HCT116 (cell line): ENCODE data around the gene PTPN2. TPM values are rescaled to one million over a fixed set of nuclear protein-coding genes. Genes with fewer than 3 reads are reported as not detected.

Experiments
- ATAC-seq: fragments of 200-7000 bp; cut with Tn5 transposase; 2 replicates; pipeline ENCODE4 v1.9.1; 2020; ENCODE audit warnings: mild to moderate bottlenecking, moderate library complexity
- BruUV-seq: library from RNA; stranded (reverse); fragments of 400-500 nt; replicated peaks from 2 replicates; lab custom pipeline; 2021; lab: Mats Ljungman, UMichigan
- CTCF ChIA-PET: fragments of 300-600 bp; sonication (Branson Sonifier 250); formaldehyde crosslinking; loops from one replicate; lab custom pipeline; 2021; ENCODE audit warnings: antibody characterized with exemption; lab: Charles Lee
- POLR2A ChIA-PET: fragments of 300-600, 350-600 bp; sonication (Branson Sonifier 250); formaldehyde crosslinking; loops from one replicate; lab custom pipeline; 2021; ENCODE audit warnings: antibody characterized with exemption; lab: Charles Lee
- RAD21 ChIA-PET, 2 experiments: fragments of 300-600 bp; sonication (Branson Sonifier 250); formaldehyde crosslinking; loops; one replicate each; lab custom pipeline; 2023; ENCODE audit warnings: low total read pairs in 2 of 2; ENCODE audit not compliant: uncharacterized antibody in 2 of 2, unreplicated experiment in 2 of 2, low non-redundant PET in 1 of 2; lab: Charles Lee
- DNase-seq: peaks from one replicate; pipeline ENCODE4 v3.0.0-alpha.2; 2010; ENCODE audit warnings: low read depth, low spot score
- H2AFZ ChIP-seq: fragments of 200-600 bp; shearing (Covaris generic), sonication (generic); 2 replicates; pipeline ENCODE4 v1.6.1; 2017; ENCODE audit warnings: low read depth, mixed run types, mixed read lengths, antibody characterized with exemption, low read length; ENCODE audit not compliant: poor library complexity, severe bottlenecking
- H3K27ac ChIP-seq: 2 replicates; pipeline ENCODE4 v1.5.1; 2012; ENCODE audit warnings: low read depth, low read length
- H3K27me3 ChIP-seq: fragments of 200-600 bp; sonication (generic); 2 replicates; pipeline ENCODE4 v1.6.1; 2016; ENCODE audit warnings: mixed run types, low read length, mixed read lengths; ENCODE audit not compliant: insufficient read depth
- H3K36me3 ChIP-seq, 2 experiments: fragments of 200-500 bp in 1 of 2; fragments of 200-600 bp in 1 of 2; sonication (Bioruptor generic) in 1 of 2; sonication (generic) in 1 of 2; 2 replicates each; pipeline versions ENCODE4 v1.5.1 to v1.6.1; 2014 to 2016; ENCODE audit warnings: low read length in 2 of 2, inconsistent platforms in 1 of 2, mixed read lengths in 1 of 2, mixed run types in 1 of 2; ENCODE audit not compliant: insufficient read depth in 2 of 2, control insufficient read depth in 1 of 2
- H3K4me1 ChIP-seq, 2 experiments: fragments of 200-600 bp in 1 of 2; sonication (generic) in 1 of 2; 2 replicates each; pipeline versions ENCODE4 v1.5.1 to v1.6.1; 2012 to 2017; ENCODE audit warnings: low read length in 2 of 2, inconsistent platforms in 1 of 2, mild to moderate bottlenecking in 1 of 2, mixed read lengths in 1 of 2, mixed run types in 1 of 2, moderate library complexity in 1 of 2; ENCODE audit not compliant: insufficient read depth in 2 of 2, control insufficient read depth in 1 of 2
- H3K4me2 ChIP-seq: fragments of 200-600 bp; sonication (generic); 2 replicates; pipeline ENCODE4 v1.6.1; 2017; ENCODE audit warnings: mixed run types, low read length, mixed read lengths
- H3K4me3 ChIP-seq, 2 experiments: fragments of 200-600 bp in 1 of 2; sonication (generic) in 1 of 2; replicated peaks in 1 of 2; 2 replicates each; pipeline ENCODE4 v1.5.1; 2011 to 2016; ENCODE audit warnings: low read length in 2 of 2, control low read depth in 1 of 2, low read depth in 1 of 2, mild to moderate bottlenecking in 1 of 2, mixed read lengths in 1 of 2, mixed run types in 1 of 2
- H3K79me2 ChIP-seq: fragments of 200-600 bp; sonication (generic); 2 replicates; pipeline ENCODE4 v1.6.1; 2017; ENCODE audit warnings: mild to moderate bottlenecking, mixed run types, low read length, moderate library complexity, mixed read lengths; ENCODE audit not compliant: insufficient read depth
- H3K9ac ChIP-seq: fragments of 200-600 bp; sonication (generic); 2 replicates; pipeline ENCODE4 v1.6.1; 2016; ENCODE audit warnings: low read length, mixed read lengths
- H3K9me2 ChIP-seq: fragments of 200-600 bp; sonication (generic), shearing (Covaris generic); 2 replicates; pipeline ENCODE4 v1.6.1; 2017; ENCODE audit warnings: mixed run types, mild to moderate bottlenecking, moderate library complexity; ENCODE audit not compliant: insufficient read depth
- H3K9me3 ChIP-seq, 2 experiments: fragments of 200-500 bp in 1 of 2; fragments of 200-600 bp in 1 of 2; sonication (Bioruptor generic) in 1 of 2; sonication (generic) in 1 of 2; 2 replicates each; pipeline ENCODE4 v1.6.1; 2014 to 2017; ENCODE audit warnings: low read length in 2 of 2, mixed read lengths in 2 of 2, inconsistent platforms in 1 of 2, low read depth in 1 of 2, mild to moderate bottlenecking in 1 of 2, mixed run types in 1 of 2, moderate library complexity in 1 of 2; ENCODE audit not compliant: control insufficient read depth in 1 of 2, insufficient read depth in 1 of 2
- H4K20me1 ChIP-seq: fragments of 200-600 bp; sonication (generic), shearing (Covaris generic); 2 replicates; pipeline ENCODE4 v1.6.1; 2017; ENCODE audit warnings: mixed run types, mild to moderate bottlenecking, moderate library complexity; ENCODE audit not compliant: insufficient read depth
- CBX3 ChIP-seq: IDR thresholded peaks from 2 replicates; pipeline ENCODE4 v1.6.1; 2012; ENCODE audit warnings: low read depth
- ELF1 ChIP-seq: IDR thresholded peaks from 2 replicates; pipeline ENCODE4 v1.6.1; 2012; ENCODE audit warnings: low read depth, borderline replicate concordance
- EZH2 ChIP-seq: fragments of 200-600 bp; sonication (generic); IDR thresholded peaks from 2 replicates; pipeline ENCODE4 v1.6.1; 2017; ENCODE audit warnings: antibody characterized with exemption, mixed run types
- FOSL1 ChIP-seq: IDR thresholded peaks from 2 replicates; pipeline ENCODE4 v1.6.1; 2012; ENCODE audit warnings: low read depth
- JUND ChIP-seq: IDR thresholded peaks from 2 replicates; pipeline ENCODE4 v1.6.1; 2012
- MAX ChIP-seq: IDR thresholded peaks from 2 replicates; pipeline ENCODE4 v1.6.1; 2012
- POLR2A ChIP-seq: IDR thresholded peaks from 2 replicates; pipeline ENCODE4 v1.7.0; 2011; ENCODE audit warnings: borderline replicate concordance; ENCODE audit not compliant: insufficient read depth, insufficient read length; ENCODE audit errors: extremely low read depth
- POLR2AphosphoS5 ChIP-seq: IDR thresholded peaks from 2 replicates; pipeline ENCODE4 v1.6.1; 2011; ENCODE audit warnings: mild to moderate bottlenecking, low read depth, low read length, moderate library complexity
- RAD21 ChIP-seq: IDR thresholded peaks from 2 replicates; pipeline ENCODE4 v1.6.1; 2012; ENCODE audit warnings: low read depth, mild to moderate bottlenecking
- REST ChIP-seq: IDR thresholded peaks from 2 replicates; pipeline ENCODE4 v1.6.1; 2012; ENCODE audit warnings: low read depth
- SP1 ChIP-seq: IDR thresholded peaks from 2 replicates; pipeline ENCODE4 v1.6.1; 2012; ENCODE audit warnings: low read depth
- SRF ChIP-seq: IDR thresholded peaks from 2 replicates; pipeline ENCODE4 v1.6.1; 2012; ENCODE audit warnings: low read depth
- TCF7L2 ChIP-seq: IDR thresholded peaks from 2 replicates; pipeline ENCODE4 v1.7.0; 2011; ENCODE audit warnings: borderline replicate concordance, inconsistent platforms; ENCODE audit not compliant: insufficient read depth, insufficient read length; ENCODE audit errors: extremely low read depth
- YY1 ChIP-seq: IDR thresholded peaks from 2 replicates; pipeline ENCODE4 v1.6.1; 2011; ENCODE audit warnings: low read length, low read depth, moderate library complexity, mild to moderate bottlenecking; ENCODE audit not compliant: insufficient replicate concordance; ENCODE audit errors: extremely low read depth
- ZBTB33 ChIP-seq: IDR thresholded peaks from 2 replicates; pipeline ENCODE4 v1.6.1; 2011; ENCODE audit warnings: mild to moderate bottlenecking, low read length, moderate library complexity; ENCODE audit not compliant: insufficient replicate concordance; ENCODE audit errors: extremely low read depth
- ZFX ChIP-seq: fragments of 450-650 bp; IDR thresholded peaks from 2 replicates; pipeline ENCODE4 v1.6.1; 2017
- ZNF274 ChIP-seq: fragments of 200-500 bp; sonication (Bioruptor generic); IDR thresholded peaks from 2 replicates; pipeline ENCODE4 v1.6.1; 2014; ENCODE audit warnings: mild to moderate bottlenecking, low read depth, low read length, inconsistent platforms
- intact Hi-C: fragments of 100-400 bp; cut with micrococcal nuclease; formaldehyde crosslinking; loops from 2 replicates; pipeline ENCODE4 v1.10.0; 2022
- total RNA-seq: library from RNA; stranded (reverse); gene quantifications from one replicate; pipeline ENCODE4 v1.2.1, GENCODE V29; 2021; ENCODE audit not compliant: unreplicated experiment
- TF ChIP-seq, protein P1 (sequence below), 3 experiments: fragments of 200-600 bp in 1 of 3; sonication (generic) in 1 of 3; IDR thresholded peaks in 2 of 3; conservative IDR thresholded peaks in 1 of 3; 2 replicates each; pipeline ENCODE4 v1.5.1; 2012 to 2017; ENCODE audit warnings: low read depth in 2 of 3, low read length in 2 of 3, antibody characterized with exemption in 1 of 3, borderline replicate concordance in 1 of 3, control low read depth in 1 of 3, mild to moderate bottlenecking in 1 of 3, mixed read lengths in 1 of 3, mixed run types in 1 of 3, moderate library complexity in 1 of 3; ENCODE audit not compliant: insufficient read depth in 1 of 3
- TF ChIP-seq, protein P2 (sequence below): IDR thresholded peaks from 2 replicates; pipeline ENCODE4 v1.6.1; 2012

PTPN2 gene
- total RNA-seq, 1 experiment from 2014 or later: 50.3 TPM

GRCh38 chr18:12802538-12802937 lies 81.5 kb downstream of the PTPN2 start:
- CTCF ChIA-PET: no interaction called here
- Histone ChIP-seq H3K9me2 (no peaks in the 10 kb centered on the region), H3K4me2 (no peak overlapping the region), H2AFZ (no peak overlapping the region), H3K27me3 (no peaks in the 10 kb centered on the region), H3K4me3 (no peak overlapping the region), H3K79me2 (peaks cover 29% of the 10 kb centered on the region), H3K9ac (no peak overlapping the region), H3K4me1 (no peaks in the 10 kb centered on the region), H4K20me1 (no peaks in the 10 kb centered on the region), H3K27ac (no peak overlapping the region), H3K9me3 (no peaks in the 10 kb centered on the region), H3K36me3 (peaks cover 4 to 6% of the 10 kb centered on the region in 2 experiments; a peak in 3 of 4 replicates)
- DNase-seq (no peak), ATAC-seq (no peak)
- TF ChIP-seq, protein P1, sequence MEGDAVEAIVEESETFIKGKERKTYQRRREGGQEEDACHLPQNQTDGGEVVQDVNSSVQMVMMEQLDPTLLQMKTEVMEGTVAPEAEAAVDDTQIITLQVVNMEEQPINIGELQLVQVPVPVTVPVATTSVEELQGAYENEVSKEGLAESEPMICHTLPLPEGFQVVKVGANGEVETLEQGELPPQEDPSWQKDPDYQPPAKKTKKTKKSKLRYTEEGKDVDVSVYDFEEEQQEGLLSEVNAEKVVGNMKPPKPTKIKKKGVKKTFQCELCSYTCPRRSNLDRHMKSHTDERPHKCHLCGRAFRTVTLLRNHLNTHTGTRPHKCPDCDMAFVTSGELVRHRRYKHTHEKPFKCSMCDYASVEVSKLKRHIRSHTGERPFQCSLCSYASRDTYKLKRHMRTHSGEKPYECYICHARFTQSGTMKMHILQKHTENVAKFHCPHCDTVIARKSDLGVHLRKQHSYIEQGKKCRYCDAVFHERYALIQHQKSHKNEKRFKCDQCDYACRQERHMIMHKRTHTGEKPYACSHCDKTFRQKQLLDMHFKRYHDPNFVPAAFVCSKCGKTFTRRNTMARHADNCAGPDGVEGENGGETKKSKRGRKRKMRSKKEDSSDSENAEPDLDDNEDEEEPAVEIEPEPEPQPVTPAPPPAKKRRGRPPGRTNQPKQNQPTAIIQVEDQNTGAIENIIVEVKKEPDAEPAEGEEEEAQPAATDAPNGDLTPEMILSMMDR (IDR thresholded peaks at IDR 0.05 in 2 of 3, conservative IDR thresholded peaks at IDR 0.05 in 1 of 3; ENCODE audit: borderline replicate concordance in 1 of 3, insufficient read depth in 1 of 3, low read depth in 2 of 3, low read length in 2 of 3): no peak
- no peak for TF ChIP-seq SP1
- TF ChIP-seq EZH2: no peak
- no peak for TF ChIP-seq MAX
- no peak for TF ChIP-seq SRF
- no peak for TF ChIP-seq CBX3
- TF ChIP-seq POLR2A: no peak
- TF ChIP-seq, protein P2, sequence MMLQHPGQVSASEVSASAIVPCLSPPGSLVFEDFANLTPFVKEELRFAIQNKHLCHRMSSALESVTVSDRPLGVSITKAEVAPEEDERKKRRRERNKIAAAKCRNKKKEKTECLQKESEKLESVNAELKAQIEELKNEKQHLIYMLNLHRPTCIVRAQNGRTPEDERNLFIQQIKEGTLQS: no peak
- TF ChIP-seq RAD21: no peak
- no peak for TF ChIP-seq ZBTB33
- TF ChIP-seq ZNF274: no peak
- no peak for TF ChIP-seq POLR2AphosphoS5
- TF ChIP-seq YY1: no peak
- TF ChIP-seq FOSL1: no peak
- no peak for TF ChIP-seq JUND
- TF ChIP-seq TCF7L2: no peak
- no peak for TF ChIP-seq REST
- TF ChIP-seq ZFX: no peak
- no peak for TF ChIP-seq ELF1
- POLR2A ChIA-PET: no interaction called here
- BruUV-seq: no TSS peak
- intact Hi-C loops: loop anchor here (5.0 kb wide), 1 partner anchor 45 kb away; no protein-coding TSS in a partner anchor
- RAD21 ChIA-PET: no interaction called here
